ENCODE data around the gene SAMD4A.

The SAMD4A gene

DNA sequence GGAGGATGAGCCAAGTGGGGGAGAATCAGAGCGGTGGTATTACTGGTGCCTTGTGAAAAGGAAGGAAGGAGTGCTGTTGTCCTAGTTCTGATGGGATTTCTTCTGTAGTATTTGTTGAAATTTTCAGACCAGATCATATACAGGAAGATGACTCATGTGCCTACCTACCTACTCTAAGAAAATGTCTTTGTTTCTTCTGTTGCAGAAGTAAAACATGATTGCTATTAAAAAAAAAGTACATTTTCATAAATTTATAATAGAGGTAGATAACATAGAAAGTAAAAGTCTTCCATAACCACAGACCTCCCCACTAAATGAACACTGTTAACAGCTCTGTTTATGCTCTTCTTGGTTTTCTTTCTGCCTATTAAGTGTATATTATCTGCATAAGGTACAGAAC is 26.9 kb downstream of the SAMD4A start:
- DNase-seq = no peak
- CTCF ChIA-PET = interaction anchor here (1.0 to 1.9 kb wide), 2 partner anchors 129 to 180 kb away, joined by 3 to 8 read pairs; no protein-coding TSS in a partner anchor
- H3K36me3 Mint-ChIP-seq = no peaks in the 10 kb centered on the region
- H3K4me1 Mint-ChIP-seq = peaks cover 8% of the 10 kb centered on the region
- H3K27ac Mint-ChIP-seq = no peak overlapping the region
- no peak overlapping the region for H3K4me3 Mint-ChIP-seq
- H3K9me3 Mint-ChIP-seq = no peaks in the 10 kb centered on the region
- peaks cover 5% of the 10 kb centered on the region for H3K27me3 Mint-ChIP-seq

- CTCF ChIA-PET = interaction anchor here (1.9 kb wide), 1 partner anchor 179 kb away, joined by 8 read pairs; no protein-coding TSS in a partner anchor
These were observed 27.6 kb downstream of the SAMD4A start for GRCh38 chr14:54594537-54594936.

GRCh38 chr14:54597795-54598443 is 31.0 kb downstream of the SAMD4A start:
- H3K36me3 Mint-ChIP-seq = no peaks in the 10 kb centered on the region
- H3K4me3 Mint-ChIP-seq = no peak overlapping the region
- CTCF ChIA-PET = interaction anchor here (0.6 to 1.4 kb wide), 3 partner anchors 12 to 45 kb away, joined by 3 read pairs; no protein-coding TSS in a partner anchor
- no peaks in the 10 kb centered on the region for H3K27me3 Mint-ChIP-seq
- no peak for DNase-seq
- H3K9me3 Mint-ChIP-seq = no peaks in the 10 kb centered on the region
- peaks cover 8% of the 10 kb centered on the region for H3K4me1 Mint-ChIP-seq
- no peak overlapping the region for H3K27ac Mint-ChIP-seq

More at GRCh38 chr14:54594537-54594936, 27.6 kb downstream of the SAMD4A start:
- H3K27ac Mint-ChIP-seq = no peak overlapping the region
- peaks cover 8% of the 10 kb centered on the region for H3K4me1 Mint-ChIP-seq
- H3K36me3 Mint-ChIP-seq = no peaks in the 10 kb centered on the region
- H3K4me3 Mint-ChIP-seq = no peak overlapping the region
- no peak for DNase-seq
- H3K27me3 Mint-ChIP-seq = peaks cover 5% of the 10 kb centered on the region
- H3K9me3 Mint-ChIP-seq = no peaks in the 10 kb centered on the region

- H3K27ac Mint-ChIP-seq = no peak overlapping the region
- H3K9me3 Mint-ChIP-seq = no peaks in the 10 kb centered on the region
- H3K4me3 Mint-ChIP-seq = no peak overlapping the region
- no peaks in the 10 kb centered on the region for H3K27me3 Mint-ChIP-seq
- no peaks in the 10 kb centered on the region for H3K36me3 Mint-ChIP-seq
- no peaks in the 10 kb centered on the region for H3K4me1 Mint-ChIP-seq
- CTCF ChIA-PET = interaction anchor here (1.2 to 1.3 kb wide), 2 partner anchors 173 to 175 kb away, joined by 4 to 5 read pairs; no protein-coding TSS in a partner anchor
- DNase-seq = no peak
These were observed 33.2 kb downstream of the SAMD4A start for GRCh38 chr14:54599966-54600716.

DNA sequence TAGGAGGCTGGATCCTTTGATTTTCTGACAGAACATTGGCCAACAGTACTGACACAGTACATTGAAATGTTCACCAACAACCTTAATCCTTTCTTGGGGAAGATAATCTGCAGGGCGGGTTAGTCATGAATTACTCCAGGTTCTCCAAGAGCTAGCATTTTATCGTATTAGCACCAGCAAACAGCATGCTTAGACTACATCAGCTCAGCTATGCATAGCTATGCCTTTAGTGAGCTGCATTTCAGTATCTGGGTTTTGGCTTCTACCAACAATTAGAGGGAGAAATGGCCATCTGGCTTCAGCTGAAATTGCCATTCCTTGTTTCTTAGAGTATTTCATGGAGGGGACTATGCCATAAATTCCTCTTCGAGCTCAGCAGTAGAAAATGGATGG is 33.8 kb downstream of the SAMD4A start:
- Mint-ChIP-seq H3K4me1 (no peaks in the 10 kb centered on the region), H3K27me3 (no peaks in the 10 kb centered on the region), H3K4me3 (no peak overlapping the region), H3K9me3 (no peaks in the 10 kb centered on the region), H3K27ac (no peak overlapping the region), H3K36me3 (no peaks in the 10 kb centered on the region)
- CTCF ChIA-PET = interaction anchor here (1.3 kb wide), 1 partner anchor 172 kb away, joined by 4 read pairs; no protein-coding TSS in a partner anchor
- no peak for DNase-seq

DNA sequence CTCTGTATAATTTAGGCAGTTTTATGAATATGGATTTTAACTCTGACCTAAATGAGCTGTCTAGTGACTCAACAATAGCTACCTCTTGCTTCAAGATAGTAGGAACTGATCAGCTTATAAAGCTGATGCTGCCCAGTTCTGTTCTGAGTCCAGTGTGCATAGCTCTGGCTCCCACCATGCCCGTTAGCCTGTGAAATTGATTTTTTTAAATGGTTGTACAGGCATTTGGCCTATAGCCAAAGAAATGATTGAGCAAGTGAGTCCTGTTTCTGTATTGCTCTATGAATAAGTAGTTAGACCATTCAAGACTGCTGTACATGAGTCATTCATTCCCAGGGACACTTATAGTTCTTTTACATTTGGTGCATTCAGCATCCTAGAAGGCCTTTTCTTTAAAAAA is 36.4 kb downstream of the SAMD4A start:
- CTCF ChIA-PET = no interaction called here
- no peak for DNase-seq
- Mint-ChIP-seq H3K4me1 (no peaks in the 10 kb centered on the region), H3K36me3 (no peaks in the 10 kb centered on the region), H3K9me3 (no peaks in the 10 kb centered on the region), H3K27ac (no peak overlapping the region), H3K4me3 (no peak overlapping the region), H3K27me3 (no peaks in the 10 kb centered on the region)

DNA sequence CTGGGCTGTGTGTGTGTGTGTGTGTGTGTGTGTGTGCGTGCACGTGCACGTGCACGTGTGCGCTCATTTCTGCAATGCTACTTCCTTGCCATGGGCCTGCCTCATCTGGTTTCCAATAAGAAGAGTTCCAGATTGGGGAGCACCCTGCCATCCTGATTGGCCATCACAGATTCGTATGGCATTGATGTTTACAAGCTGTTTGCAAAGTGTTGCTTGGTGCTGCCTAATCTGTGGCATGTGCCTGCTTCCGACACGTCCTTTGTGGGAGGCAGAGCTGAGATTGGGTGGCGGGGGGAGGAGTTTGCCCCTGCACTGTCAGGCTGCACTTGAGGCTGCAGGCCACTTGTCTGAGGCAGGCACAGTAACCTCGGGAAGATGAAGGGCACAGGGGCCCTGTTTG is 39.2 kb downstream of the SAMD4A start:
- Mint-ChIP-seq H3K4me3 (no peak overlapping the region), H3K27ac (no peak overlapping the region), H3K4me1 (no peaks in the 10 kb centered on the region), H3K27me3 (peaks cover 2% of the 10 kb centered on the region), H3K36me3 (no peaks in the 10 kb centered on the region), H3K9me3 (no peaks in the 10 kb centered on the region)
- CTCF ChIA-PET = no interaction called here
- no peak for DNase-seq

DNA sequence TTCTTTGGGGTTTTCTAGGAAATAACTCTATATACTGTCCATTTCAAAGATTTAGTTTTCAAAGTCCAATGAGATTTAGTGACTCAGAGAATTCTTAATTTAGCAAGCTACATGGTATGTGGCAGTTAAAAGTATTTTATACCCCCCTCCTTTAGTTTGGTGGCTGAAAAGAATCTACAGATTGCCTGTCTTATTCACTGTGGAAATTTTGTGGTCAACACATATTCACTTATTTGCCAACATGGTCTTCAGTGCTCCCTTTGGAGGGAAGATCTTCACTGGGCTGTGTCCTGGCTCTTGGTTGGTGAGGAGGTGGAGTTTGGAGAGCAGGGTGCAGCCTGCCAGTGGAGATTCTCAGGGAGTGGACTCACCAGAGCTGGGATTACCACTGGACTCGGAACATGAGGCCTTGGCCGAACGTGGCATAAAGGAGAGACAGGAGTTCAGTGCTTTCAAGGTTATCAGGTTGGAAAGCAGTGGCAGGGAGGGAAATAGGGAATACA is 39.8 kb downstream of the SAMD4A start:
- CTCF ChIA-PET = no interaction called here
- Mint-ChIP-seq H3K27ac (no peak overlapping the region), H3K36me3 (no peaks in the 10 kb centered on the region), H3K4me3 (no peak overlapping the region), H3K9me3 (no peaks in the 10 kb centered on the region), H3K27me3 (peaks cover 4% of the 10 kb centered on the region), H3K4me1 (no peaks in the 10 kb centered on the region)
- DNase-seq = no peak

DNA sequence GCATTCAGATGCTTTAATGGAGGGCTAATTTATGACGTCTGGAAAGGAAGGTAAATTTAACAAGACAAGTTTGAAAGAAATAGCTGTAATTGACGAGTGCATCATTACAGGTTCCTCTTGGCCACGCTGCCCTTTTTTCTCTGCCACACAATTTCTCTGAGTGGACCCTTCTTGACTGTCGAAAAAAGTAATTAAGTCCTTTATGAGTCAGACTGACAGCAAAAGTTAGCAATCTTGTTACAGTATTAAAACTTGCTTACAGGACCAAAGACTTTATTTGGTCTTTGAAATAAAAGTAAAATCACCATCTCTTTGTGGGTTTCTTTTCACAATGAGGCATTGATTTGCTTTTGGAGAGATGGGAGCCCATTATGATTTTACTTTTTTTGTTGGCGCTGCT is 42.6 kb downstream of the SAMD4A start:
- Mint-ChIP-seq H3K4me1 (no peaks in the 10 kb centered on the region), H3K4me3 (no peak overlapping the region), H3K27me3 (peaks cover 7% of the 10 kb centered on the region), H3K36me3 (no peaks in the 10 kb centered on the region), H3K9me3 (no peaks in the 10 kb centered on the region), H3K27ac (no peak overlapping the region)
- CTCF ChIA-PET = no interaction called here
- no peak for DNase-seq

GRCh38 chr14:54610051-54610977 is 43.4 kb downstream of the SAMD4A start:
- CTCF ChIA-PET = interaction anchor here (0.7 to 0.8 kb wide), 2 partner anchors 12 to 32 kb away, joined by 3 read pairs; no protein-coding TSS in a partner anchor
- Mint-ChIP-seq H3K36me3 (no peaks in the 10 kb centered on the region), H3K27ac (no peak overlapping the region), H3K27me3 (peaks cover 7% of the 10 kb centered on the region), H3K4me3 (no peak overlapping the region), H3K4me1 (no peaks in the 10 kb centered on the region), H3K9me3 (no peaks in the 10 kb centered on the region)
- DNase-seq = no peak

- Mint-ChIP-seq H3K27ac (no peak overlapping the region), H3K36me3 (no peaks in the 10 kb centered on the region), H3K4me1 (peaks cover 3% of the 10 kb centered on the region), H3K27me3 (peaks cover 7% of the 10 kb centered on the region), H3K9me3 (no peaks in the 10 kb centered on the region), H3K4me3 (no peak overlapping the region)
- CTCF ChIA-PET = no interaction called here
- no peak for DNase-seq
These were observed 47.4 kb downstream of the SAMD4A start for GRCh38 chr14:54614296-54614695.

- CTCF ChIA-PET = no interaction called here
- Mint-ChIP-seq H3K4me3 (no peak overlapping the region), H3K27me3 (peaks cover 3% of the 10 kb centered on the region), H3K27ac (no peak overlapping the region), H3K36me3 (no peaks in the 10 kb centered on the region), H3K9me3 (no peaks in the 10 kb centered on the region), H3K4me1 (peaks cover 3% of the 10 kb centered on the region)
- no peak for DNase-seq
These were observed 50.5 kb downstream of the SAMD4A start for GRCh38 chr14:54617467-54617866.

DNA sequence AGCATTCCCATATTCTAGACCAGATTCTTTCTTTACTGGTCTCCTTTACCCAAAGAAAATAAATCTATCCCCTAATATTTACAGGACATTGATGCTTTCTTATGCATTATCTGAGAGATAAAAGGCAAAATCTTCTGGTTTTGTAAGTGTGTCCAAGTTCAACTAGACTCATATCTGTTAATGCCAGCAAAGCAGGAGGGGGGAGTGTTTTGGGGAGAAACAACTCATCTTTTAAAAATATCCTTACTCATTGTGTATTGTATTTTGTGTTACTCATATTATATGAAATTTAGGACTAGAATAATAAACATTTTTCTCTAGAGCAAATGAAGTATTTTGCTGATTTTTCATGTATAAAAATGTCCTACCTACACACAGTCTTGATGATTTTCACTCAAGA is 54.8 kb downstream of the SAMD4A start:
- Mint-ChIP-seq H3K27ac (no peak overlapping the region), H3K9me3 (peaks cover 4% of the 10 kb centered on the region), H3K27me3 (no peaks in the 10 kb centered on the region), H3K4me3 (no peak overlapping the region), H3K4me1 (peaks cover 19% of the 10 kb centered on the region), H3K36me3 (peaks cover 3% of the 10 kb centered on the region)
- CTCF ChIA-PET = no interaction called here
- no peak for DNase-seq

Data from activated naive CD4-positive, alpha-beta T cell treated with anti-CD3 and anti-CD28 coated beads, Interleukin-2, amount 10 ng/mL, durations not matched to agents 7 days and 5 days (primary cell).